HG03097 (cell line): ENCODE data around the gene SNX1.
"Not testable (repeated sequence)": the region's sequence is repeated elsewhere in the genome, so short reads cannot be mapped to it uniquely, and the experiment has no call there.

Experiments
- ATAC-seq: cut with Tn5 transposase; IDR thresholded peaks from one replicate; pipeline ENCODE4 v1.9.1; 2021; ENCODE audit not compliant: unreplicated experiment, low FRiP score

The SNX1 gene

GRCh38 chr15:64095795-64096667, at the start of gene SNX1:
TSS of gene SNX1 (plus strand) at chr15:64095982. CDS start at chr15:64096014, 32 bp downstream.
- ATAC-seq = peak; percentile 41

- ATAC-seq = no peak
Observed at GRCh38 chr15:64046421-64047153, 49.2 kb upstream of the SNX1 start, which contains the start of gene DAPK2. TSS of gene DAPK2 (minus strand) at chr15:64046485. CDS start at chr15:64040261, 6,224 bp downstream.

GRCh38 chr15:64048781-64049460, 46.9 kb upstream of the SNX1 start:
- no peak for ATAC-seq

- no peak for ATAC-seq
Observed at GRCh38 chr15:64050281-64051092, 45.3 kb upstream of the SNX1 start.

GRCh38 chr15:64051093-64051402, 44.7 kb upstream of the SNX1 start:
- no peak for ATAC-seq

GRCh38 chr15:64051407-64052259, 44.1 kb upstream of the SNX1 start:
- no peak for ATAC-seq

GRCh38 chr15:64052925-64053491, 42.8 kb upstream of the SNX1 start:
- no peak for ATAC-seq

GRCh38 chr15:64053674-64054073, 42.1 kb upstream of the SNX1 start:
- ATAC-seq = not testable (repeated sequence)

GRCh38 chr15:64058279-64058678, 37.5 kb upstream of the SNX1 start:
- no peak for ATAC-seq

- not testable (repeated sequence) for ATAC-seq
Observed at GRCh38 chr15:64059104-64059503, 36.7 kb upstream of the SNX1 start.

- no peak for ATAC-seq
Observed at GRCh38 chr15:64060716-64061115, 35.1 kb upstream of the SNX1 start.

GRCh38 chr15:64066451-64066850, 29.3 kb upstream of the SNX1 start:
- ATAC-seq = no peak

- ATAC-seq = no peak
Observed at GRCh38 chr15:64067564-64068030, 28.2 kb upstream of the SNX1 start.

- no peak for ATAC-seq
Observed at GRCh38 chr15:64068133-64068532, 27.6 kb upstream of the SNX1 start.

- no peak for ATAC-seq
Observed at GRCh38 chr15:64070106-64070505, 25.7 kb upstream of the SNX1 start.

- no peak for ATAC-seq
Observed at GRCh38 chr15:64070965-64071851, 24.6 kb upstream of the SNX1 start.

- no peak for ATAC-seq
Observed at GRCh38 chr15:64071931-64072765, 23.6 kb upstream of the SNX1 start.
